HCT116 (cell line): ENCODE measurements around the gene PDE2A. TPM values are rescaled to one million over a fixed set of nuclear protein-coding genes. Genes with fewer than 3 reads are reported as not detected.

ENCODE experiments used
- ATAC-seq: fragments of 200-7000 bp; cut with Tn5 transposase; 2 replicates; pipeline ENCODE4 v1.9.1; 2020; ENCODE audit warnings: mild to moderate bottlenecking, moderate library complexity
- BruUV-seq: library from RNA; stranded (reverse); fragments of 400-500 nt; replicated peaks from 2 replicates; lab custom pipeline; 2021; lab: Mats Ljungman, UMichigan
- CTCF ChIA-PET: fragments of 300-600 bp; sonication (Branson Sonifier 250); formaldehyde crosslinking; loops from one replicate; lab custom pipeline; 2021; ENCODE audit warnings: antibody characterized with exemption; lab: Charles Lee
- POLR2A ChIA-PET: fragments of 300-600, 350-600 bp; sonication (Branson Sonifier 250); formaldehyde crosslinking; loops from one replicate; lab custom pipeline; 2021; ENCODE audit warnings: antibody characterized with exemption; lab: Charles Lee
- RAD21 ChIA-PET, 2 experiments: fragments of 300-600 bp; sonication (Branson Sonifier 250); formaldehyde crosslinking; loops; one replicate each; lab custom pipeline; 2023; ENCODE audit warnings: low total read pairs in 2 of 2; ENCODE audit not compliant: uncharacterized antibody in 2 of 2, unreplicated experiment in 2 of 2, low non-redundant PET in 1 of 2; lab: Charles Lee
- DNase-seq: peaks from one replicate; pipeline ENCODE4 v3.0.0-alpha.2; 2010; ENCODE audit warnings: low read depth, low spot score
- H2AFZ ChIP-seq: fragments of 200-600 bp; shearing (Covaris generic), sonication (generic); 2 replicates; pipeline ENCODE4 v1.6.1; 2017; ENCODE audit warnings: low read depth, mixed run types, mixed read lengths, antibody characterized with exemption, low read length; ENCODE audit not compliant: poor library complexity, severe bottlenecking
- H3K27ac ChIP-seq: 2 replicates; pipeline ENCODE4 v1.5.1; 2012; ENCODE audit warnings: low read depth, low read length
- H3K27me3 ChIP-seq: fragments of 200-600 bp; sonication (generic); 2 replicates; pipeline ENCODE4 v1.6.1; 2016; ENCODE audit warnings: mixed run types, low read length, mixed read lengths; ENCODE audit not compliant: insufficient read depth
- H3K36me3 ChIP-seq, 2 experiments: fragments of 200-500 bp in 1 of 2; fragments of 200-600 bp in 1 of 2; sonication (Bioruptor generic) in 1 of 2; sonication (generic) in 1 of 2; 2 replicates each; pipeline versions ENCODE4 v1.5.1 to v1.6.1; 2014 to 2016; ENCODE audit warnings: low read length in 2 of 2, inconsistent platforms in 1 of 2, mixed read lengths in 1 of 2, mixed run types in 1 of 2; ENCODE audit not compliant: insufficient read depth in 2 of 2, control insufficient read depth in 1 of 2
- H3K4me1 ChIP-seq, 2 experiments: fragments of 200-600 bp in 1 of 2; sonication (generic) in 1 of 2; 2 replicates each; pipeline versions ENCODE4 v1.5.1 to v1.6.1; 2012 to 2017; ENCODE audit warnings: low read length in 2 of 2, inconsistent platforms in 1 of 2, mild to moderate bottlenecking in 1 of 2, mixed read lengths in 1 of 2, mixed run types in 1 of 2, moderate library complexity in 1 of 2; ENCODE audit not compliant: insufficient read depth in 2 of 2, control insufficient read depth in 1 of 2
- H3K4me2 ChIP-seq: fragments of 200-600 bp; sonication (generic); 2 replicates; pipeline ENCODE4 v1.6.1; 2017; ENCODE audit warnings: mixed run types, low read length, mixed read lengths
- H3K4me3 ChIP-seq, 2 experiments: fragments of 200-600 bp in 1 of 2; sonication (generic) in 1 of 2; replicated peaks in 1 of 2; 2 replicates each; pipeline ENCODE4 v1.5.1; 2011 to 2016; ENCODE audit warnings: low read length in 2 of 2, control low read depth in 1 of 2, low read depth in 1 of 2, mild to moderate bottlenecking in 1 of 2, mixed read lengths in 1 of 2, mixed run types in 1 of 2
- H3K79me2 ChIP-seq: fragments of 200-600 bp; sonication (generic); 2 replicates; pipeline ENCODE4 v1.6.1; 2017; ENCODE audit warnings: mild to moderate bottlenecking, mixed run types, low read length, moderate library complexity, mixed read lengths; ENCODE audit not compliant: insufficient read depth
- H3K9ac ChIP-seq: fragments of 200-600 bp; sonication (generic); 2 replicates; pipeline ENCODE4 v1.6.1; 2016; ENCODE audit warnings: low read length, mixed read lengths
- H3K9me2 ChIP-seq: fragments of 200-600 bp; sonication (generic), shearing (Covaris generic); 2 replicates; pipeline ENCODE4 v1.6.1; 2017; ENCODE audit warnings: mixed run types, mild to moderate bottlenecking, moderate library complexity; ENCODE audit not compliant: insufficient read depth
- H3K9me3 ChIP-seq, 2 experiments: fragments of 200-500 bp in 1 of 2; fragments of 200-600 bp in 1 of 2; sonication (Bioruptor generic) in 1 of 2; sonication (generic) in 1 of 2; 2 replicates each; pipeline ENCODE4 v1.6.1; 2014 to 2017; ENCODE audit warnings: low read length in 2 of 2, mixed read lengths in 2 of 2, inconsistent platforms in 1 of 2, low read depth in 1 of 2, mild to moderate bottlenecking in 1 of 2, mixed run types in 1 of 2, moderate library complexity in 1 of 2; ENCODE audit not compliant: control insufficient read depth in 1 of 2, insufficient read depth in 1 of 2
- H4K20me1 ChIP-seq: fragments of 200-600 bp; sonication (generic), shearing (Covaris generic); 2 replicates; pipeline ENCODE4 v1.6.1; 2017; ENCODE audit warnings: mixed run types, mild to moderate bottlenecking, moderate library complexity; ENCODE audit not compliant: insufficient read depth
- ATF3 ChIP-seq: IDR thresholded peaks from 2 replicates; pipeline ENCODE4 v1.6.1; 2012
- CTCF ChIP-seq, 3 experiments: fragments of 200-600 bp in 1 of 3; sonication (generic) in 1 of 3; IDR thresholded peaks in 2 of 3; conservative IDR thresholded peaks in 1 of 3; 2 replicates each; pipeline ENCODE4 v1.5.1; 2012 to 2017; ENCODE audit warnings: low read depth in 2 of 3, low read length in 2 of 3, antibody characterized with exemption in 1 of 3, borderline replicate concordance in 1 of 3, control low read depth in 1 of 3, mild to moderate bottlenecking in 1 of 3, mixed read lengths in 1 of 3, mixed run types in 1 of 3, moderate library complexity in 1 of 3; ENCODE audit not compliant: insufficient read depth in 1 of 3
- EGR1 ChIP-seq: IDR thresholded peaks from 2 replicates; pipeline ENCODE4 v1.6.1; 2012; ENCODE audit warnings: low read depth
- ELF1 ChIP-seq: IDR thresholded peaks from 2 replicates; pipeline ENCODE4 v1.6.1; 2012; ENCODE audit warnings: low read depth, borderline replicate concordance
- RAD21 ChIP-seq: IDR thresholded peaks from 2 replicates; pipeline ENCODE4 v1.6.1; 2012; ENCODE audit warnings: low read depth, mild to moderate bottlenecking
- TCF7L2 ChIP-seq: IDR thresholded peaks from 2 replicates; pipeline ENCODE4 v1.7.0; 2011; ENCODE audit warnings: borderline replicate concordance, inconsistent platforms; ENCODE audit not compliant: insufficient read depth, insufficient read length; ENCODE audit errors: extremely low read depth
- ZFX ChIP-seq: fragments of 450-650 bp; IDR thresholded peaks from 2 replicates; pipeline ENCODE4 v1.6.1; 2017
- intact Hi-C: fragments of 100-400 bp; cut with micrococcal nuclease; formaldehyde crosslinking; loops from 2 replicates; pipeline ENCODE4 v1.10.0; 2022
- total RNA-seq: library from RNA; stranded (reverse); gene quantifications from one replicate; pipeline ENCODE4 v1.2.1, GENCODE V29; 2021; ENCODE audit not compliant: unreplicated experiment

The PDE2A gene
- total RNA-seq, 1 experiment from 2014 or later = 7.6 TPM

GRCh38 chr11:72642884-72643522 is 31.2 kb downstream of the PDE2A start:
- intact Hi-C loops = loop anchor here (1.0 to 2.0 kb wide), 3 partner anchors 44 to 160 kb away; no protein-coding TSS in a partner anchor
- H3K36me3 ChIP-seq = no peaks in the 10 kb centered on the region
- H2AFZ ChIP-seq = peak overlapping the region; percentile 32
- ATAC-seq (peak; percentile 80), DNase-seq (peak; percentile 32)
- peak overlapping the region; percentile 91 for H3K4me2 ChIP-seq
- peaks cover 13% of the 10 kb centered on the region; the same call in 1 of the 2 replicates for H3K27me3 ChIP-seq
- RAD21 ChIA-PET = interaction anchor here in 1 of 2 experiments (0.8 to 1.5 kb wide), 4 partner anchors 34 to 172 kb away, joined by 3 to 7 read pairs (median 3); no protein-coding TSS in a partner anchor
- CTCF ChIA-PET = interaction anchor here (1.0 to 2.8 kb wide), 5 partner anchors 35 to 171 kb away, joined by 3 to 16 read pairs (median 14); no protein-coding TSS in a partner anchor
- no peaks in the 10 kb centered on the region for H3K9me2 ChIP-seq
- peaks cover 4 to 22% of the 10 kb centered on the region in 2 experiments; a peak in 3 of 4 replicates for H3K4me1 ChIP-seq
- H3K79me2 ChIP-seq = no peaks in the 10 kb centered on the region
- no peaks in the 10 kb centered on the region for H3K9me3 ChIP-seq
- peak overlapping the region; percentile 45 for H3K9ac ChIP-seq
- TF ChIP-seq ZFX = peak; percentile 63; the same call in 1 of the 2 replicates
- peak; percentile 74 to 86 (median 78) for TF ChIP-seq CTCF (IDR thresholded peaks at IDR 0.05 in 2 of 3, conservative IDR thresholded peaks at IDR 0.05 in 1 of 3; ENCODE audit: borderline replicate concordance in 1 of 3, insufficient read depth in 1 of 3, low read depth in 2 of 3, low read length in 2 of 3)
- TF ChIP-seq RAD21 = peak; percentile 86
- TF ChIP-seq ELF1 = no peak
- TF ChIP-seq EGR1 = no peak
- no peak for TF ChIP-seq ATF3
- peak; percentile 12 for TF ChIP-seq TCF7L2
- TF ChIP-seq, all 23 proteins: peak for 4
- Histone ChIP-seq H3K4me3 (peak overlapping the region; percentile 44 to 59), H4K20me1 (no peaks in the 10 kb centered on the region), H3K27ac (no peak overlapping the region; the same call in 1 of the 2 replicates)
- BruUV-seq = no TSS peak
- POLR2A ChIA-PET = interaction anchor here (0.7 to 1.3 kb wide), 3 partner anchors 12 to 56 kb away, joined by 3 to 4 read pairs (median 3); no protein-coding TSS in a partner anchor
